Activated naive CD8-positive, alpha-beta T cell treated with anti-CD3 and anti-CD28 coated beads, Interleukin-2, amount 50 U/mL, for 16 hours (primary cell): Measurements from ENCODE around the gene GP9.
"Not testable (repeated sequence)": the region's sequence is repeated elsewhere in the genome, so short reads cannot be mapped to it uniquely, and the experiment has no call there.

Source experiments
- DNase-seq: peaks from one replicate; pipeline ENCODE4 v3.0.0-alpha.2; 2020; ENCODE audit warnings: low read depth, low spot score

Gene GP9

DNA sequence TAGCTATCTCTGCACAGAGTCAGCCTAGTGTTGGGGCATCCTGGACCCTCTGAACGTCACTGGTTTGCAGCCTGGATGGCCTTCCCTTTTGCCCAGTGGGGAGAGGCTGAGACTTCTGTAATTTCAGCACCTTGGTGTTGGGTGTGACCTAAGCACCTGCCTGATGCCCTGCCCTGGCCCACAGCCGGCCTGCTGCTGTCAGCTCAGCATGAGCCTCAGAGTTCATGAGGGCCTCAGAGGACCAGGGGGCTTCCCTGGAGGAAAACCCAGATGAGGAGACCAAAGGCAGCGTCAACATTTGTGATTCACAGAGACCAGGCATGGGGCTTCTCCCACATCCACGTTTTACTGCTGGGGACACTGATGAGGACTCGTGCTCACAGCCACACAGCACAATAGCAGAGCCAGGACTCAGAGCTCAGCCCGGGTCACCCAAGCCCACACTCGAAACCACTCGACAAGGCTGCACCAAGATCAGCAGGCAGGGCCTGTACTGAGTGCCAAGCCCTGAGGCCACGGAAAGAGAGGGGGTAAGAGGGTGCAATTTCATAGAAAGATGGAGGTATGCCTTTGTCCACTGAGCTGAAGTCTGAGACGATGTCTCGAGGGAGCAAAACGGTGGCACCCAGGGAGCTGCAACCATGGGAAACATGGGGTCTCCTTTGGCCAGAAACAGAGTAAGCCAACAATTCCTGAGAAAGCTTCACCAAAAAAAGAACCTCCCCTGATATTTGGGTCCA lies 9.9 kb upstream of the GP9 start:
- no peak for DNase-seq

DNA sequence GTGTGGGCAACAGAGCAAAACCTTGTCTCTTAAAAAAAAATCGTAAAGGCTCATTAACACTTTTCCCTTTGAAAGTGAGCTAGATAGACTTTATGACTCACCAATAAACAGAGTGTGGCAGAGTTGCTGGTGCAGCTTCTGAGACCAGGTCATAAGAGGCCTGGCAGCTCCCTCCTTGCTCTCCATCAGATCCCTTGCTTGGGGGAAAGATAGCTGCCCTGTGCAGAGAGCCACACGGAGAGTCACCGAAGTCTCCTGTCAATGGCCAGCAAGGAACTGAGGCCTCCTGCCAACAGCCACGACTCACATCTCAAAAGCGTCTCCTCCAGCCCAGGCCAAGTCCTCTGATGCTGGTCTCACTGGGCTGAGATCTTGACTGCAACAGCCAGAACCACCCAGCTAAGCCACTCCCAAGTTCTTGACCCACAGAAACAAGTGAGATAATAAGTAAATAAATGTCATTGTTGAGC lies 8.7 kb upstream of the GP9 start:
- DNase-seq = no peak

DNA sequence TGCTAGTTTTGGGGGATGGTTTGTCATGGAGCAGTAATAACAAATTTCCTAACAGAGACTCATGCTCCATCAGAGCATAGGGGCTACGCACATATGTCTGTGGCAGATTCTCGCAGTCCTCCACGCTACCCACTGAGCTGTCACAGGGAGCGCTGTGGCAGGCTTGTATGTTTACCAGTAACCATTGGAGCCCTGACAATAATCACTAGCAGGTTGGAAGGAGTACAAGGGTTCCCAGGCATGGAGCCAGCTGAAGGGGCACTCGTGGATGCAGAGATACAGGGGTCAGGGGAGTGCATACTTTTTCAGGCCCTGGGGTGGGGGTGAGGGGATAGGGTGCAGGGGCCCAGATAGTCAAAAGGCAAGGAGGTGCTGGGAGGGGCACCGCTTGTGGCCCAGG lies 7.9 kb upstream of the GP9 start:
- DNase-seq = no peak

DNA sequence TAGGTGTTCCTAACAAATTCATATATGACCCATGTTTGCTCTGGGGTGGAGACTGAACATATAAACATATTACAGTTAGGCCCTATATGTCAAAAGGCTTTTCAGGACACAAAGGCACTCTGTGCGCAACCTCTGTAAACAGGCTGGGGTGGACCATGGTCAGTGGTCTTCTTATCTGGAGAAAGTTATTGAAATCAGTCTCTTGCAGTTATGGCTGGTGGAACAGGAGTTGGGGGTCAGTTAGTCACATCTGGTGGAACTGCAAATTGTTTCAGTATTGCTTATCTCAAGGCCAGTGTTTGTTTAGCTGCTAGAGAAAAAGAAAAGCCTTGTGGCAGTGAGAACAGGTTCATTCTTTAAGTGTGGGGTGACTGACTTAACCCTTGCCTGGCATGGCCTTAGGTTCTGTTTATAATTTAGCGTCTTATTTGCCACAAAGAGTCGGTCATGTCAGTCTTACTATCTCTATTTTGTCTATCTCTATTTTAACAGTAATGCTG lies 5.9 kb upstream of the GP9 start:
- DNase-seq = no peak

DNA sequence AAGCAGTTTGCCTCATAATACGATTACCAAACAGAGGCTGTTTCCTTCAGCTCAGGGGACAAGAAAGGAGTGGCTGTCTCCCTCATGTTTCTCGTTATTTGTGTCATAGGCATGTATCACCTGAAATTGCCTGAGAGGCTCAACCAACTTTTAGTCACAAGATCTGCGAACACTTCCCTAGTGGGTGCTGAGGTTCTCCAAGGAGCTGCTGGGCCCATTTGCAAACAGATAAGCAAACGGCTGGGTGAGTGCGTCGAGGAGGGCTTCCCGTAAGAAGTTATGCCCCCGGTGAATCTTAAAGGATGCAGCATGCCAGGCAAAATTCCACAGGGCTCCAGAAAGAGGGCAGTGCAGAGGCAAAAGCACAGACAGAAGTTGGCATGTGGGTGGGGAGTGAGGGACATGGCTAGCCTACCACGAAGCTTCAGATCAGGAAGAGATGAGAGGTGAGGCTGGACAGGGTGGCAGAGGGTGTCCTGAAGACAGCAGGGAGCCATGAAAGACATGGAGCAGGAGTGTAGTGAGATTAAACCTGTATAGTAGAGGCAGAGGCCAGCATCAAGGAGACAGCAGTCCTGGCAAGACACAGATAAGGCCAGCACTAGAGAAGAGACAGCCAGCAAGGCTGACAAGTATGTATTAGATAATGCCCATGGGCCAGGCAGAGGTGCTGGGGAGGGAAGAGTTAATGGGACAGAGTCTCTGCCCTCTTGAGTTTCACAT lies 4.0 kb upstream of the GP9 start:
- DNase-seq = no peak

DNA sequence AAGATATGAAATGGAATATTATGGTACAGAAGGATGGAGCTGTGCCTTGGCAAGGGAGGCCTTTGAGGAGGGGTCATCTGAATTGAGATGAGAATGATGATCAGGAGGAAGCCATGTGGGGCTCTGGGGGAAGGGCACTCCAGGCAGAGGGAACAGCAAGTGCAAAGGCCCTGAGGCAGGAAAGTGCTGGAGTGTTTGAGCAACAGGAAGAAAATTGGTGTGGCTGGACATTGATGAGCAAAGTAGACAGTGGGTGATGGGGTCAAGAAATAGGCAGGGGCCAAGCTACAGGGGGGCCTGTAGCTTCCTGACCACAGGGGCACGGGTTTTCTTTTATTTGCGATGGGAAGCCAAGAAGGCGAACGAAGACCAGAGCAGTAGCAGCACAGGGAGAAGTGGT lies 3.3 kb upstream of the GP9 start:
- no peak for DNase-seq

DNA sequence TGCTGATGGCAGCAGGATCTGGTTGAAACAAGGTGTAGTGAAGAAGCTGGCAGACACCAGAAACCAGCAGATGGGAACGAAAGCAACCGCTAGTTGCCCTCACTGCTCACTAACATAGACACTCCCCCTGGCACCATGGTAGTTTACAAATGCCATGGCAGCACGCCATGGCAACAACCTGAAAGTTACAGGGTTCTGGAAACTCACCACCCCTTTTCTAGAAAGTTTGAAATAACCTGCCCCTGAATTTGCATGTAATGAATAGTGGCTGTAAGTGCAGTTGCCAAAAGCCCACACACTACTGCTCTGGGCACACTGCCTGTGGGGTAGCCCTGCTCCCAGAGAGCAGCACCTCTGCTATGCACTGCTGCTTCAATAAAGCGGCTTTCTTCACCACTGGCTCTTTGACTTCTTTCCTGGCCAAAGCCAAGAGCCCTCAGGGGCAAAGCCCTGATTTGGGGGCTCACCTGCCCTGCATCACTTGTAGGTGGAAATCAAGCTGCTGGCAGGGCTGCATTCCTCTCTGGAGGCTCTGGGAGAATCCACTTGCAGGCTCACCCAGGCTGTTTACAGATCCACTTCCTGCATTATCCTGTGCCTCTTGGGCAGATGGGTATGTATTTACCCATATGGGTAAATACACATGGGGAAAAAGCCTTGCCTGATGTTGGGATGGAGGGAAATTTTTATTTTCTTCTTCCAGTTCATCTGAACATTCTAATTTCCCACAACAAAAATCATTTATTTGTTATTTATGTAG lies 2.0 kb upstream of the GP9 start:
- DNase-seq = no peak

DNA sequence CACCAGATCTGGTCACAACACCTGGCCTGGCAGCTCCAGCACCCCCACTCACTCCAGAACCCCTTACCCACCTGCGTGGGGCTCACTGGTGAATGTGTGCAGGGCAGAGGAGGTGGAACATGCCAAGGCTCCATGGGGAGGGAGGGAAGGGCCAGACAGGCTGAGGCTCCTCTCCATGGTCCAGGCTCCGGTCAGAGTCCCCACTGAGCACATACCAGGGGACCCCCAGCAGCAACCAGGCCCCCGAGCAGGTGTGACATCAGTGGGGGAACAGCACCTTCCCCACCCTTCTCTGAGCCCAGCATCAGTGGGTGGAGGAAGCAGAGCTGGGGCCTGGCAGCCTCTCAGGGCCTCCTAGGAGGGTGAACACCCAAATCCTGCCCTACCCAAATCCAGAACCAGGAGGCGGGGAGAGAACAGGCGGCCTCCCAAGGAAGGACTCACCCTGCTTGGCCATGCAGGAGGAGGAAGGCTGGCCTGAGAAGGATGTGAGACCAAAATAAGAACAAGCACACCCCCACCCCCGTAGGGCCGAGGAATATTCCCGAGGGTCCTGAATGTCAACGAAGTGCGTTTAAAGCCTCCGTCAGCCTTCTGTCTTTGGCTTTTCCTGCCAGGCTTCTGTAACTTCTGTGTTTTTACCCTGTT lies 1.1 kb upstream of the GP9 start:
- no peak for DNase-seq

DNA sequence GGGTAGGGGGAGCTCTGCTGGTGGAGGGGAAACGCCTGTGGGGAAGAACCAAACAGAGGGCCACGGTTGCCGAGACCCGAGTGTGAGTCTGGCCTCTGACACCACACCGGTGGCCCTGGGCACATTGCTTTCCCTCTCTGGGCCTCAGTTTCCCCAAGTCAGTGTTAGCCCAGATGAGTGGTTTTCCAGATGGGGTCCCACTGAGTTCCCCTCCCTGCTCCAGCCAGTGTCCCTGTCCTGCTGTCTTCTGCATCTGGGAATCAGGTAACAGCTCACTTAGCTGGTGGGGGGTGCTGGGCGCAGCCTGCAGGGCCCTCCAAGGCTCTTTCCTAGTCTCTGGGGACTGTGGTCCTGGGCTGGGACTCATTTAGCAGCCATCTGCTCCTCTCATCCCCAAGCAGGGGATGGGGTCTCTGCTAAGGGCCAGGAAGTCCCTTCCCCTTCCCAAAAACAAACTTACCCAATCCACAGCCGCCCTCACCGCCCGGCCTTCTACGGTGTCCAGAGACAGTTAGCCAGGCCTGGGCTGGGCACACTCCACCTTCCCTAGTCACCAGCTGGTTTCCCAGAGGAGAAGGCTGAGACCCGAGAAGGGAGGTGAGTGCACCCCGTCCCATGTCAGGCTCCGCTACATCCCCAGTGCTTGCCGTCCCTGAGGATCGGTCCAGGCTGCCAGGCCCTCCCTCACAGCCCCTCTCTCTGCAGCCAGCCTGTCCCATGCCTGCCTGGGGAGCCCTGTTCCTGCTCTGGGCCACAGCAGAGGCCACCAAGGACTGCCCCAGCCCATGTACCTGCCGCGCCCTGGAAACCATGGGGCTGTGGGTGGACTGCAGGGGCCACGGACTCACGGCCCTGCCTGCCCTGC lies 676 bp downstream of the GP9 start:
- DNase-seq = no peak

DNA sequence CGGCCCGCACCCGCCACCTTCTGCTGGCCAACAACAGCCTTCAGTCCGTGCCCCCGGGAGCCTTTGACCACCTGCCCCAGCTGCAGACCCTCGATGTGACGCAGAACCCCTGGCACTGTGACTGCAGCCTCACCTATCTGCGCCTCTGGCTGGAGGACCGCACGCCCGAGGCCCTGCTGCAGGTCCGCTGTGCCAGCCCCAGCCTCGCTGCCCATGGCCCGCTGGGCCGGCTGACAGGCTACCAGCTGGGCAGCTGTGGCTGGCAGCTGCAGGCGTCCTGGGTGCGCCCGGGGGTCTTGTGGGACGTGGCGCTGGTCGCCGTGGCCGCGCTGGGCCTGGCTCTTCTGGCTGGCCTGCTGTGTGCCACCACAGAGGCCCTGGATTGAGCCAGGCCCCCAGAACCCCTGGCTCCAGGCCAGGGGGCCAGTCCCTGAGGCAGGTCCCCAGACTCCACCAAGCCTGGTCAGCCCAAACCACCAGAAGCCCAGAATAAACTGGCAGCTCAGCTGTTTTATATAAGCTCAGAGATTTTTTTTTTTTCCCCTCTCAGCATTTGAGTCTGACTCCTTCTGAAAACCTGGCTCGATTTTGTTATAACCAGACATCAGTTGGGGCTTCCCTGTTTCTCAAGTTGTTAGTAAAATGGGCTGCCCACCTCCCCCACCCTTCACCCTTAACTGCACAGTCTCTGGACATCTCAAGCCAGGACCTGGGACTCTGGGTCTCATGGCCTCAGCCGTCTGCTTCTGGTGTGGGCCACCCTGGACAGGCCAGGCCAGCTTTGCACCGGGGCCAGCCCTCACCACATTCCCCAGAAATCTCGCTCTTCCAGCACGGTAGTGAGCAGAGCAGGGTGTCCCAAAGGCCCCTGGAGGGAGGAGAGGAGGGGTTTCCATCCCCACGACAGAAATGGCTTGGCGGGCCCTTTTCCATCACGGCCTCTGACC lies 1.6 kb downstream of the GP9 start:
- no peak for DNase-seq

DNA sequence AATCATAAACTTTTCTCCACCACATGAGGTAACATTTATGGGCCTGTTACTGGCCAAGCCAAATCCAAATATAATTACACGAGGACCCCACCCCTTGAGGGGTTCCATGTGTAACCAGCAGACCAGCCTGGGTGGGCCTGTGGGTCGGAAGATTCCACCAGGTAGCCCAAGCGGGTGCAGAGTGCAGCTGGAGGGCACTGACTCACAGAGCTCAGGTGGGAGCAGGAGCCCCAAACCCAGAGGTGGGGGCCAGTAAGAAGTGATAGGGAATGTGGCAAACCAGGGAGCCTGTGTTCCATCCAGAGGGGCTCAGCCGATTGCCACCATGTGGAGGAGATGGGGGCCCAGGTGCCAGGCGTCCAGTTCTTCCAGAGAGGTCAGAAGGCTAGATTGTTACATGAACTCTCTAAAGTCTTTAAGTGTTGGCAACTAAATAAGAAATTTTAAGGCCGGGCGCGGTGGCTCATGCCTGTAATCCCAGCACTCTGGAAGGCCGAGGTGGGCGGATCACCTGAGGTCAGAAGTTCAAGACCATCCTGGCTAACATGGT lies 2.6 kb downstream of the GP9 start:
- DNase-seq = no peak

DNA sequence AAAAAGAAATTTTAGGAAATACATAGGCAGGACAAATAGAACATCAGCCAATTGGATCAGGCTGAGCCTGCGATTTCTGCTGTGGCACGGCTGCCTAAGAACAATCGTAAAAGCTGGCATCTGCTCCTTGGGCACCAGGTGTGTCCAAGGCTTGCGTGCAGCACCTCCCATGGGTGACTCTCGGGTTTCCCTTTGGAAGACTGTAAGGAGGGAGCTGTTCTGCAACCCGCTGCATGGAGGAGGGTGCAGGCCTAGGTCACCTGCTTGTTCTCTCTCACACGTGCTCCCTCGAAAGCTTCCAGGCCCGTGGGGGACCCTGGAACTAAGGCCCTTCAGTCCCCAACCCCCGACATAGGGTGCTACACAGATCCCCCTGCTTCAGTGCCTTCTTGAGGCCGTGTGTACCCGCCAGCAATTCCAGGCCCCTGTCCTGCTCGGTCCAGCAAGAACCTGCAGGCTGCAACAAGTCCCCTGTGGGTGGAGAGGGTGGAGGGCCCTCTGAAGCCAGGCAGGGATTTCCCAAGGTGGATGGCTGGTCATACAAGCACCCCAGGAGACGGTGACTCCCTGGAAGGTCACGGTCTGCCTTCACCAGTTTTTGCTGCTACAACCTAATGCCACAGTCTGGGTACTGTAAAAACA lies 3.4 kb downstream of the GP9 start:
- no peak for DNase-seq

DNA sequence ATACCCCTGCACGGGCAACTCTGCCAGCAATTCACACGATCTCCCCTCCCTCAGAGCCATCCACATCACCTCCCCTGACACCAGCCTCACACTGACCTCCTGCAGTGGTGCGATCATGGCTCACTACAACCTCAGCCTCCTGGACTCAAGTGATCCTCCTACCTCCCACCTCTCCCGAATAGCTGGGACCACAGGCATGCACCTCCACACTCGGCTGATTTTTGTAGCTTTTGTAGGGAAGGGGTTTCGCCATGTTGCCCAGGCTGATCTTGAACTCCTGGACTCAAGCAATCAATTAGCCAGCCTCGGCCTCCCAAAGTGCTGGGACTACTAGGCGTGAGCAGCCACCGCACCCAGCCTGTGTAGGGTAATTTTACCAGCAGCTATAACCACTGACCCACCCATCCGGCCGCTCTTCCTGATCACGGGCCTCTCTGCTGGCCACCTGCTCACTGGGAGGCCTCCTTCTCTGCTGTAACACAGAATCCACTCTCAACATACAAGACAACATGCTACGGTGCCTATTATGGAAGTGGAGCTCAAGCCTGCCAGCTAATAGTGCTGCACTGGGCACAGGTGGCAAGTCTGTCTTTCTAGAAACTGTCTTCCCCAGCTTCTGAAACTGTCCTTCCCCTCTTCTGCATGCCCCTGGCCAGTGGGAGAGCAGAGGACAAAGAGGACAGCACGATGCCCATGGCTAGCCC lies 4.6 kb downstream of the GP9 start:
- no peak for DNase-seq

DNA sequence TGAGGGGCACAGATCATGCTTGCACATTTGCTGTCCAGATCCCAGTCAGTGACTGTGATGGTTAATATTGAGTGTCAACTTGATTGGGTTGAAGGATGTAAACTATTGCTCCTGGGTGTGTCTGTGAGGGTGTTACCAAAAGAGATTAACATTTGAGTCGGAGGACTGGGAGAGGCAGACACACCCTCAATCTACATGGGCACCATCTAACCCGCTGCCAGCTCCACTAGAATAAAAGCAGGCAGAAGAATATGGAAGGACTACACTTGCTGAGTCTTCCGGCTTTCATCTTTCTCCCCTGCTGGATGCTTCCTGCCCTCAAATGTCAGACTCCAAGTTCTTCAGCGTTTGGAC lies 5.1 kb downstream of the GP9 start:
- DNase-seq = no peak

DNA sequence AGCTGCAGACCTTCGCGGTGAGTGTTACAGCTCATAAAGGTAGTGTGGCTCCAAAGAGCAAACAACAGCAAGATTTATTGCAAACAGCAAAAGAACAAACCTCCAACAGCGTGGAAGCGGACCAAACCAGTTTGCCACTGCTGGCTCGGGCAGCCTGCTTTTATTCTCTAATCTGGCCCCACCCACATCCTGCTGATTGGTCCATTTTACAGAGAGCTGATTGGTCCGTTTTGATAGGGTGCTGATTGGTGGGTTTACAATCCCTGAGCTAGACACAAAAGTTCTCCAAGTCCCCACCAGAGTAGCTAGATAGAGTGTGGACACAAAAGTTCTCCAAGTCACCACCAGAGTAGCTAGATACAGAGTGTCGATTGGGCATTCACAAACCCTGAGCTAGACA lies 7.1 kb downstream of the GP9 start:
- DNase-seq = not testable (repeated sequence)

DNA sequence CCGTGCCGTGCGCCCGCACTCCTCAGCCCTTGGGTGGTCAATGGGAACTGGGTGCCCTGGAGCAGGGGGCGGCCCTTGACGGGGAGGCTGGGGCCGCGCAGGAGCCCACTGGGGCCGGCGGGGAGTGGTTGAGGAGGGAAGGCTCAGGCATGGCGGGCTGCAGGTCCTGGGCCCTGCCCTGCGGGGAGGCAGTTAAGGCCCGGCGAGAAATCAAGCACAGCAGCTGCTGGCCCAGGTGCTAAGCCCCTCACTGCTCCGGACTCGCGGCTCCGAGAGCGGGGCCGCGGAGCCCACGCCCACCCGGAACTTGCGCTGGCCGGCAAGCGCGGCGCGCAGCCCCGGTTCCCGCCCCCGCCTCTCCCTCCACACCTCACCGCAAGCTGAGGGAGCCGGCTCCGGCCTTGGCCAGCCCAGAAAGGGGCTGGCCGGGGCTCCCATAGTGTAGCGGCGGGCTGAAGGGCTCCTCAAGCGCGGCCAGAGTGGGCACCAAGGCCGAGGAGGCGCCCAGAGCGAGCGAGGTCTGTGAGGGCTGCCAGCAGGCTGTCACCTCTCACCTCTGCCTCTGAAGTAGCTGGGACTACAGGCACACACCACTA lies 7.8 kb downstream of the GP9 start:
- no peak for DNase-seq

DNA sequence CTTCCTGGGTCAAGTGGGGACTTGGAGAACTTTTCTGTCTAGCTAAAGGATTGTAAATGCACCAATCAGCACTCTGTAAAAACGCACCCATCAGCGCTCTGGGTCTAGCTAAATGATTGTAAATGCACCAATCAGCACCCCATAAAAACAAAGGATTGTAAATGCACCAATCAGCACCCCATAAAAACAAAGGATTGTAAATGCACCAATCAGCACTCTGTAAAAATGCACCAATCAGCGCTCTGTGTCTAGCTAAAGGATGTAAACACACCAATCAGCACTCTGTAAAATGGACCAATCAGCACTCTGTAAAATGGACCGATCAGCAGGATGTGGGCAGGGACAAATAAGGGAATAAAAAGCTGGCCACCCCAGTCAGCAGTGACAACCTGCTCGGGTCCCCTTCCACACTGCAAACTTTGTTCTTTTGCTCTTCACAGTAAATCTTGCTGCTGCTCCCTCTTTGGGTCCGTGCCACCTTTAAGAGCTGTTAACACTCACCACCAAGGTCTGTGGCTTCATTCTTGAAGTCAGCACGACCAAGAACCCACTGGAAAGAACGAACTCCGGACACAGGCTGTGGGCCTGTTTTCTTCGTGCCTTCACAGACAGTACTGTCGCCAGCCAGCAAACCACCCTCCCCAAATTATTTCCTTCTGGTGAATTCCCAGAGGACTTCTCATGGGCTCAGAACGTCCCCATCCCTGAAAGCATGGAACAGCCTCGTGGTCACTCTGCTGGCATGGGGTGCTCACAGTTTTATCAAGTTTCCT lies 8.9 kb downstream of the GP9 start:
- not testable (repeated sequence) for DNase-seq
